ENCODE results near the gene EHD3. TPM values are rescaled to one million over a fixed set of nuclear protein-coding genes. Genes with fewer than 3 reads are reported as not detected.

EHD3 gene
- total RNA-seq, 1 experiment from 2014 or later, result not detected

DNA sequence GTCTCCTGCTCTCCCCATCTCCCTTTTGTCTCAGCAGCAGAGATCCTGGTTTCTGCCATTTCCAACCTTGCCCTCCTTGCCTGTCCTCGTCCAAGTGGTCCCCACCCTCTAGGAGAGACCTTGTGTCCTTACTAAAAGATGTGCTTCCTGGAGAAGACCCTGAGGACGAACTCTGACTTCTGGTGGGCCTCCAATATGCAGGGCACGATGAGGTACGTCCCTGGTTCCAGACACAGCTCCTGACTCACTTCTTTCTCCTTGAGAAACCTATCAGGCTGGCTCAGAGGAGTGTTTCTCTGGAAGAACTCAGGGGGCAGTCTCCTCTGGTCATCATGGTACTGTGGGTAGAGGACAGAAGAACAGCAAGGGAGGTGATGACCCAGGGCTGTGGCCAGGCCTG lies 44.8 kb upstream of the EHD3 start:
- no peak overlapping the region for H3K27ac Mint-ChIP-seq (ENCODE audit: unreplicated experiment)
- Histone ChIP-seq H3K9me3 (no peaks in the 10 kb centered on the region), H3K36me3 (ENCODE audit: control insufficient read depth, insufficient read depth, low read length) (no peaks in the 10 kb centered on the region), H3K4me3 (ENCODE audit: low read depth, low read length) (no peak overlapping the region), H3K4me1 (no peaks in the 10 kb centered on the region), H3K27me3 (replicated peaks; ENCODE audit: control insufficient read depth, insufficient read depth, low read length) (no peaks in the 10 kb centered on the region)
- CTCF ChIA-PET, result no interaction called here
- H3K4me3 Mint-ChIP-seq (ENCODE audit: unreplicated experiment), result no peak overlapping the region
- POLR2A ChIA-PET, result no interaction called here
- H3K36me3 Mint-ChIP-seq (ENCODE audit: insufficient read depth, unreplicated experiment), result no peaks in the 10 kb centered on the region
- no peak for DNase-seq
- TF ChIP-seq, protein P1, sequence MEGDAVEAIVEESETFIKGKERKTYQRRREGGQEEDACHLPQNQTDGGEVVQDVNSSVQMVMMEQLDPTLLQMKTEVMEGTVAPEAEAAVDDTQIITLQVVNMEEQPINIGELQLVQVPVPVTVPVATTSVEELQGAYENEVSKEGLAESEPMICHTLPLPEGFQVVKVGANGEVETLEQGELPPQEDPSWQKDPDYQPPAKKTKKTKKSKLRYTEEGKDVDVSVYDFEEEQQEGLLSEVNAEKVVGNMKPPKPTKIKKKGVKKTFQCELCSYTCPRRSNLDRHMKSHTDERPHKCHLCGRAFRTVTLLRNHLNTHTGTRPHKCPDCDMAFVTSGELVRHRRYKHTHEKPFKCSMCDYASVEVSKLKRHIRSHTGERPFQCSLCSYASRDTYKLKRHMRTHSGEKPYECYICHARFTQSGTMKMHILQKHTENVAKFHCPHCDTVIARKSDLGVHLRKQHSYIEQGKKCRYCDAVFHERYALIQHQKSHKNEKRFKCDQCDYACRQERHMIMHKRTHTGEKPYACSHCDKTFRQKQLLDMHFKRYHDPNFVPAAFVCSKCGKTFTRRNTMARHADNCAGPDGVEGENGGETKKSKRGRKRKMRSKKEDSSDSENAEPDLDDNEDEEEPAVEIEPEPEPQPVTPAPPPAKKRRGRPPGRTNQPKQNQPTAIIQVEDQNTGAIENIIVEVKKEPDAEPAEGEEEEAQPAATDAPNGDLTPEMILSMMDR (IDR thresholded peaks at IDR 0.05; ENCODE audit: insufficient read depth in 1 of 2, low read depth in 1 of 2, low read length in 1 of 2, severe bottlenecking in 1 of 2, unreplicated experiment in 1 of 2), result no peak
- no peaks in the 10 kb centered on the region for H3K4me1 Mint-ChIP-seq (ENCODE audit: low read depth, unreplicated experiment)
- H3K27me3 Mint-ChIP-seq (ENCODE audit: insufficient read depth, unreplicated experiment), result peaks cover 12% of the 10 kb centered on the region
- no peaks in the 10 kb centered on the region for H3K9me3 Mint-ChIP-seq (ENCODE audit: unreplicated experiment)
- intact Hi-C loops (cut with micrococcal nuclease; ENCODE audit: unreplicated experiment), result no loop called here
- no TSS peak for BruUV-seq (replicated peaks)

DNA sequence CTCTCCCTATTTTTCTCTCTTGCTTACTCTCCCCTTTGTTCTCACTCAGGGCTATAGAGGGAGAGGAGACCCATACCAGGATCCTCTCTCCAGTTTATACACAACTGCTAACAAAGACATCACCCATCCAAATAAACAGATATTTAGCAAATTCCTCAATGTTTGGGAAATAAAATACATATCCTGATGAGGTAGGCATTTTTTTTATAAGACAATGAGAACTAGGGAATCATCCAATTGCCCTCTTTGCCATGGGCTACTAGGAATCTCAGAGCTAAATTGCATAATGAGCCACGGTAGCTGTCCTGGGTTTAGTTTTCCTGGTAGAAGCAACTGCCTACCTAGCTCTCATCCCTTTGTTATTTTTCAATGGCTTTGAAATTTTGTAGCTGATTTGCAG lies 43.8 kb upstream of the EHD3 start:
- CTCF ChIA-PET, result interaction anchor here (0.6 kb wide), 1 partner anchor 74 kb away, joined by 3 read pairs; no protein-coding TSS in a partner anchor

DNA sequence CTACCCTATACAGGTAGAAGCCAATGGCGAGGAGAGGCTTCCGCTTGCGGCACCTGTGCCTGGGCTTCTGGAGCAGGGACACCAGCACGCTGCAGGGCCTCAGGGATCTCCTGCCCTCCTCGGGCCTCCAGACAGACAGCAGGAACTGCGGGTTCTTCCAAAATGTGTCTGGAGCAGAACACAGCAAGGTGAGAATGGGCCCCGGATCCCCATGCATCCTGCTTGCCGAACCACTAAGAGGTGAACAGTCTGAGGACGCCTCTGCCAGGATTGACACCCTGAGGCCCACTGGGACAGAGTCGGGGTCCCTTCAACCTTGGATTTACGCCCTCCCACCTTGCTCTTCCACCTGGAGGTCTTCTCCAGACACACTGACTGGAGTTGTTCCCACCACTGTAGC lies 42.0 kb upstream of the EHD3 start:
- no peaks in the 10 kb centered on the region for H3K36me3 ChIP-seq (ENCODE audit: control insufficient read depth, insufficient read depth, low read length)
- POLR2A ChIA-PET, result no interaction called here
- Mint-ChIP-seq H3K27me3 (ENCODE audit: insufficient read depth, unreplicated experiment) (peaks cover 12% of the 10 kb centered on the region), H3K9me3 (ENCODE audit: unreplicated experiment) (no peaks in the 10 kb centered on the region), H3K4me1 (ENCODE audit: low read depth, unreplicated experiment) (no peaks in the 10 kb centered on the region), H3K27ac (ENCODE audit: unreplicated experiment) (no peak overlapping the region), H3K36me3 (ENCODE audit: insufficient read depth, unreplicated experiment) (no peaks in the 10 kb centered on the region), H3K4me3 (ENCODE audit: unreplicated experiment) (no peak overlapping the region)
- no peaks in the 10 kb centered on the region for H3K27me3 ChIP-seq (replicated peaks; ENCODE audit: control insufficient read depth, insufficient read depth, low read length)
- TF ChIP-seq, protein P1 (IDR thresholded peaks at IDR 0.05; ENCODE audit: insufficient read depth in 1 of 2, low read depth in 1 of 2, low read length in 1 of 2, severe bottlenecking in 1 of 2, unreplicated experiment in 1 of 2), result no peak
- no TSS peak for BruUV-seq (replicated peaks)
- H3K9me3 ChIP-seq, result no peaks in the 10 kb centered on the region
- DNase-seq, result no peak
- intact Hi-C loops (cut with micrococcal nuclease; ENCODE audit: unreplicated experiment), result no loop called here
- H3K4me1 ChIP-seq, result no peaks in the 10 kb centered on the region
- CTCF ChIA-PET, result no interaction called here
- H3K4me3 ChIP-seq (ENCODE audit: low read depth, low read length), result no peak overlapping the region

More for the DNA sequence above, 43.8 kb upstream of the EHD3 start:
- Mint-ChIP-seq H3K27me3 (ENCODE audit: insufficient read depth, unreplicated experiment) (peaks cover 12% of the 10 kb centered on the region), H3K9me3 (ENCODE audit: unreplicated experiment) (no peaks in the 10 kb centered on the region), H3K4me1 (ENCODE audit: low read depth, unreplicated experiment) (no peaks in the 10 kb centered on the region), H3K36me3 (ENCODE audit: insufficient read depth, unreplicated experiment) (no peaks in the 10 kb centered on the region), H3K27ac (ENCODE audit: unreplicated experiment) (no peak overlapping the region), H3K4me3 (ENCODE audit: unreplicated experiment) (no peak overlapping the region)
- no peaks in the 10 kb centered on the region for H3K27me3 ChIP-seq (replicated peaks; ENCODE audit: control insufficient read depth, insufficient read depth, low read length)
- H3K4me1 ChIP-seq, result no peaks in the 10 kb centered on the region
- TF ChIP-seq, protein P1 (IDR thresholded peaks at IDR 0.05; ENCODE audit: insufficient read depth in 1 of 2, low read depth in 1 of 2, low read length in 1 of 2, severe bottlenecking in 1 of 2, unreplicated experiment in 1 of 2), result no peak
- no peaks in the 10 kb centered on the region for H3K36me3 ChIP-seq (ENCODE audit: control insufficient read depth, insufficient read depth, low read length)
- DNase-seq, result no peak
- intact Hi-C loops (cut with micrococcal nuclease; ENCODE audit: unreplicated experiment), result no loop called here
- no TSS peak for BruUV-seq (replicated peaks)
- POLR2A ChIA-PET, result no interaction called here
- H3K9me3 ChIP-seq, result no peaks in the 10 kb centered on the region
- H3K4me3 ChIP-seq (ENCODE audit: low read depth, low read length), result no peak overlapping the region

Measured in Caco-2 (cell line).